Activated gamma-delta T cell (primary cell): ENCODE data around the gene FZD2.
"Not testable (repeated sequence)": the region's sequence is repeated elsewhere in the genome, so short reads cannot be mapped to it uniquely, and the experiment has no call there.

ENCODE experiments used
- DNase-seq: peaks from one replicate; lab custom pipeline; 2025; lab: John Stamatoyannopoulos, UW

Gene FZD2

GRCh38 chr17:44575403-44575802, 18.1 kb downstream of the FZD2 start:
- no peak for DNase-seq

- no peak for DNase-seq
Observed at GRCh38 chr17:44578947-44579346, 21.7 kb downstream of the FZD2 start.

DNA sequence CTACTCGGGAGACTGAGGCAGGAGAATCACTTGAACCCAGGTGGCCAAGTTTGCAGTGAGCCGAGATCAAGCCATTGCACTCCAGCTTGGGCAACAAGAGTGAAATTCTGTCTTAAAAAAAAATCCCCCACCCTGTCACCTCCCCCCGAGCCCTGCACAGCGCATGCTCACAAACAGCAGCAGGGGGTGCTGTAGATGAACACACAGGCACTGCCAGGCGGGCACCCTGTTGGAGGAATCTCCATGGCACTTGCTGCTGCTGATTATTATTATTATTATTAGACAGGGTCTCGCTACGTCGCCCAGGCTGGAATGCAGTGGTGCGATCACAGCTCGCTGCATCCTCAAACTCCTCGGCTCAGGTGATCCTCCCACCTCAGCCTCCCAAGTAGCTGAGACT, 24.6 kb downstream of the FZD2 start:
- no peak for DNase-seq

DNA sequence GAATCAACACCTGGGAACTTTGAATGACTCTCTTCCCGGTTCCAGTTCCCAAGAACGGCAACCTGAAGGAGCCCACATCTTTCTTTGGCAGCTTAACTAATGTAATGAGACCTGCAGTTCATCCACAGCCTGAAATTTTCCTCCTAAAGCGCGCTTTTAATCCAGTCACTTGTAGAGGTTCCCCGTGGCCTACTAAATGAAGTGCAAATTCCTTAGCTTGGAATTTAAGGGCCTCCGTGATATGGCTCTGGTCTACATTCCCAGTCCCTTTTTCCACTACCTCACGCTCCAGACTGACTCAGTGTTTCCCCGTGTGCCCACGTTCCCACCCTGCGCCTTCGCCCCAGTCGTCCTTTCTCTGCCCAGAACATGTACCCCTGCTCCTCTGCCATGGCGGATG, 27.2 kb downstream of the FZD2 start:
- DNase-seq = no peak

DNA sequence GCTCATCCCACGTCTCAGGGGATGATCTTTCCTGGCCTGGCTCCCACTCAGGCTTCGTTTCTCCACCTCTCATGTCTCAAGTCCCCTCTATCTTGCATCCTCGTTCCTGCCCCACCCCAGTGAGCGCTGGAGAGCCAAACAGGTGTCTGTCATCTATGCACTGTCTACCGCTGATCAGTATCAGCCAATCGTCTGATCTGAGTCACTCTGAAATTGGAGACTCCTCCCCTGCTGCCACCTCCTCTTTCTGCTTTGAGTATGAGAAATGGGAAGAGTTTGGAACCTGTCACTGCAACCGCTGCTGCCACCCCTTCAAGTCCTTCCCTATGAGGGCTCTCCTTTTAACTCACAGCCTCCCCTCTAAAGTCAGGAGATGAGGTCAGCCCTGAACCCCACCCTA, 28.0 kb downstream of the FZD2 start:
- no peak for DNase-seq

DNA sequence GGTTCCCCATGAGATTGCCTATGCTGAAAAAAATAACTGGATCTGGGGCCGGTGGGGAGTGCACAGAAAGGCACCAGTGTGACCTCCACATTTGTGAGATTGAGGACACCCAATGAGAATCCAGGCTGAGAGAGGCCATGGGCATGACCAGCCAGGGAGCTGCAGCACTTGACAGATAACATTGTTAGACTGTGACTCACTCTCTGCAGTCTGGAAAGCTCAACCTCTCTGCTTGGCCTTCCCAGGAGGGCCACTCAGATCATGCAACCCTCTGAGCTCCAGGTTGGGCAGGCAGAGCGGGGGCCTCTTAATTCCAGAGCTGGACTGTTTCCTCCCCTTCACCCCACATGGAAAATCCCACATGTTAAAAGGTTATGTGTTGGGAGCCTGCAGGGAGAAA, 30.1 kb downstream of the FZD2 start:
- no peak for DNase-seq

GRCh38 chr17:44589316-44590071, 32.2 kb downstream of the FZD2 start:
- no peak for DNase-seq

GRCh38 chr17:44590072-44590462, 32.8 kb downstream of the FZD2 start:
- not testable (repeated sequence) for DNase-seq

- DNase-seq = not testable (repeated sequence)
Observed at GRCh38 chr17:44590762-44591161, 33.5 kb downstream of the FZD2 start.

DNA sequence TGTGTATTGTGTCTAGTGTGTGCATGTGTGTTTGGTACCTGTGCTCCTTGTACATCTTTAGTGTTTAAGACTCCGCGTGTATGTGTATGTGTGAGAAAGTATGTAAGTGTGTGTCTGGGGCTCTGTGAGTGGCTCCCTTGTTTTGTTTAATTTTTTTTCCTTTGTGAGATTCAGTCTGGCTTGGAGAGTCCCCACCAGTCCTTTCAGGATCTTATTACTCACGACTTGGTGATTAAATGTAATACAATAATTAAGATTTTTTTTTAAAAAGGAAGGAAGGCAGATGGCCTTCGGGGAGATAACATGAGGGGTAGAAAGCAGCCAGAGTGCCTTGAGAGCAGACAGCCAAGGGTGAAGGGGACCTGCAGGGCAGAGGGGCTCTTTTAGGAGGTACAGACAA, 33.9 kb downstream of the FZD2 start:
- no peak for DNase-seq

DNA sequence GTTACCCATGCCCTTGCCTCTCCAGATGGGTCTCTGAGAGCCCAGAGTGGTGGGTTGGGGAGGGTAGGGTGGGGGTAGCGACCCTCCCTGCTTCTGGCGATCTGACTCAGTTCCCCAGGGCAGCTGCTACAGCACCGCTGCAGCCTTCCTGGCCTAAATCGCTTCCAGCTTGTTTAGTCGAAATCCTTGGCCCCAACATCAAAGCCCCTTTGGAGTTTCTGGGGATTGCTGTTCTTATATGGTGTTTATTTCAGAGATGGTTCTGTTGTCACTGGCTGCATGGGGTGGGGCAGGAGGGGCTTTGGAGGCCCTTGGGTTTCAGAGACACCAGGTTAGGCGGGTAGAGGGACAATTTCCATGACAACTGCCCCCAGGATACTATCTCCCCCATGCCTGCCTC, 35.9 kb downstream of the FZD2 start:
- no peak for DNase-seq

DNA sequence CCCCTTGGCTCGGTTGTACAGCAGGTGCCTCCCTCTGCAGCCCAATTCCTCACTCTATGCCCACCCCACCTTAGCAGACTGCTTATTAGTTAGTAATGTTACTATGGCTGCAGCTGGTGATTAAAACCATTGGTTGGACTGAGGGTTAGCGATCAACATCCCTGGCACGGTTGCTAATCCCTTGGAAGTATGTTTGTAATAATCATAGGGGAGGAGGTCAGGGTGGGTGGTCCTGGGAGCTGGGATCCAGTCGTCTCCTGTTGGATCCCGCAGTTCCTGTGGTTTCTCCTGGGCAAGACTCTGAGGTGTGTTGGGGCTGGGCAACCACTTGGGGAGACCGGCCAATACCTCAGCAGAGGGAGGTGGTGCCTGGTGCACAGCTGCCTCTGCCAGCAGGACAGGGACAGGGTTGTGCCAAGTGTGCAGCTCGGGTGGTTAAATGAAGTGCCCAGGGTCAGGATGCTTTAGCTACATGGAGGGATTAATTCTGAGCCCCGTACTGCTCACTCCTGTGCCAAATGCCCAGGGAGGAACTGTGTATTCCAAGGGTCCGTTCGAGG, 38.0 kb downstream of the FZD2 start:
- no peak for DNase-seq

DNA sequence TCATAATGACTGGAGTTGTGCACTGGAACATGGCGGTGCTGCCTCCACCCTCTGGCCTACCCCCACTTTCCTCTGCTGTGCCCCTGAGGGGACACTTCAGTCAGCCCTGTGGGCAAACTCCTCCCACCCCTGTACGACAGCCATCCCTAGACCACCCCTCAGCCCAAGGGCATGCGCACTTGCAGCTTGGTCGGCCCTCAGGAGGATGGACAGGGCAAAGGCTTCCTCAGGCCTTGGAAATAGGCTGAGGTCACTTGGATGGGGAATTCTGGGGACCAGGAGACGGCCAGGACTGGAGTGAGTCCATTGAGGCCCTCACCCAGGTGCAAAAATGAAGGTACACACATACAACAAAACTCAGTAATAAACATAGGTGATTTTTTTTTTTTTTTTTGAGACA, 41.0 kb downstream of the FZD2 start:
- no peak for DNase-seq

GRCh38 chr17:44598932-44599297, 41.6 kb downstream of the FZD2 start:
- DNase-seq = no peak

DNA sequence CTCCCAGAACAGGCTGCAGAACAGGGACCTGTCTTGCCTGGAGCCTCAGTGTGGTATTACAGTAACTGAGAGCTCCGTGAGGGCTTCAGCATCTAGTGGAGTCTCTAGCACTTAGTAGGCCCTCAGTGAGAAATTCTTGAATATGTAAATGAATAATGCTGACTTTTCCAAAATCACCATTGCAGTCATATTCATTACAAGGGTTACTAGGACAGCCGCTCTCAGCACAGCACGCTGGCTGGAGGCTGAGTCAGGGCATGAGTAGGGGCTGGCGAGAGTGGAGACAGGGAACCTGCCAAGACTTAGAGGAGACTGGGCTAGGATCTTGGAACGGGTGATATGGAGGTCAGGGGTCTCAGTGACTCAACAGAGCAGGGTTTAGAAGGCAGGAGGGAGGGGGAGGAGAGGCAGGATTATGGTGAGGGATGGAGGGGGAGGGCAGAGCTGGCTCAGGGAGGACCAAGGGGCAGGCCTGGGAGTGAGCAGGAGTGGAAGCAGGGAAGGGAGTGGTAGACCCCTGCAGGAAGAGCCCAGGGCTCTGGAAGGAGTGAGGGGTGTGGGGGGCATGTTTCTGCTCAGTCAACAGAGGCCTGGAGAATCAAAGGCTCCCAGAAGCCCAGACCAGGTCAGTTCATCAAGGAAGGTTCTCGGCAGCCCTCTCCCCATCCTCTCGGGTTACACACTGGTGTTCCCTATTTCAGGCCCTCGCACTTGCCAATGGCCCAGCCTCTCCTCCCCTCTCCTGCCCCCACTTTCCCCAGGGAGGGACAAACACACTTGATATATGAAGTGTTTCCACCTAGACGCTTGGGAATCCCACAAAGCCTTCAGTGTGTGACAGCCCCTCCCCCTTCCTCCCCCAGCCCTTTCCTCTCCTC, 42.3 kb downstream of the FZD2 start:
- no peak for DNase-seq

DNA sequence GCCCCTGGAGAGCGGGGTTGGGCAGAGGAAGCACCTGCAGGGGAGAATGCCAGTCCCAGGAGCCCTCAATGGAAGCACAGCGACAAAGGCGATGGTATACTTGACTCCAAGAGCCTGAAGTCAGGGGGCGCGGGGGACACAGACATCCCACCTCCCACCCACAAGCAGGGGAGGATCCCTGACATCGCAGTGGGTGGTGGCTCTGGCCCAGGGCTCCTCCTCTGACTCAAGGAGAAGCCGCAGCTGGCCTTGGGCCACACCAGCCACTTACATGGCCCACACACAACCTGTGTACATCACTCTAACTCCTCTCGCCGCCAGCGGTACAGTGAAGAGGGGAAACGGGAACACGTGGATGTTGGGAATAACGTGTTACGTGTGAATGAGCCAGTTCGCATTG, 44.3 kb downstream of the FZD2 start:
- no peak for DNase-seq

- no peak for DNase-seq
Observed at GRCh38 chr17:44601973-44602372, 44.7 kb downstream of the FZD2 start.

DNA sequence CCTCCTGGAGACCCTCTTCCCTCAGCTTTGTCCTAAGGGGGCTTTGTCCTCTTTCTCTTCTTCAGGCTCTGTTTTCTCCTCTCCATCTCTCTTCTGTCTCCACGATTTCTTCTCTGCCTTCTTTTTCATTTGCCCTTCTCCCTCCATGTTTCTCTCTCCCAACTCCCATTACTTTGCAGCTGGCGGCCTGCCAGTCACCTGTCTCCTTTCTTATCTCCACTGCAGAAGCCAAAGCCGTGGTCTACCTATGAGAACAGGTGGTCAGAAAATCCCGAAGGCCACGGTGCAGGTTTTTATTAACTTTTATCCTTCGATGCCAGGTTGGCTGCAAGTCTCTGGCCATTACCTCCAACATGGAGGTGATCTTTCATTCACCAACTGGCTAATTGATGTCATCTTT, 45.1 kb downstream of the FZD2 start:
- DNase-seq = no peak

DNA sequence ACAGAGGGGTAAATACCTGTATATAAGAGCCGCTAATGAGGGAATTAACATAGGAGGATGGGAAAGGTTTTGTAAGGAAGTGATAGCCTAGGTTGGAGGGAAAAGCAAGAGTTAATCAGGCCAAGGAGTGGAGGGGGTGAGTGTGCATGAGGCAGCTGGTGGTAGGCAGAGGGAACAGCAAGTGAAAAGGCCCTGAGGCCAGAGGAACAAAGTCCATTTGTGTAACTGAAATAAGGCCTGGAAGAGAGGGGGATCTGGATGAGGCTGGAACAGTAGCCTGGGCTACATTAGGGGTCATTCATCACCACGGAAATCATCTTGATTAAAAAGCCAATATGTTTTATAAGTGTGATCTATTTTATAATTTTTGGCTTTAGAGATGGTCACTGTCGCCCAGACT, 45.7 kb downstream of the FZD2 start:
- DNase-seq = no peak

DNA sequence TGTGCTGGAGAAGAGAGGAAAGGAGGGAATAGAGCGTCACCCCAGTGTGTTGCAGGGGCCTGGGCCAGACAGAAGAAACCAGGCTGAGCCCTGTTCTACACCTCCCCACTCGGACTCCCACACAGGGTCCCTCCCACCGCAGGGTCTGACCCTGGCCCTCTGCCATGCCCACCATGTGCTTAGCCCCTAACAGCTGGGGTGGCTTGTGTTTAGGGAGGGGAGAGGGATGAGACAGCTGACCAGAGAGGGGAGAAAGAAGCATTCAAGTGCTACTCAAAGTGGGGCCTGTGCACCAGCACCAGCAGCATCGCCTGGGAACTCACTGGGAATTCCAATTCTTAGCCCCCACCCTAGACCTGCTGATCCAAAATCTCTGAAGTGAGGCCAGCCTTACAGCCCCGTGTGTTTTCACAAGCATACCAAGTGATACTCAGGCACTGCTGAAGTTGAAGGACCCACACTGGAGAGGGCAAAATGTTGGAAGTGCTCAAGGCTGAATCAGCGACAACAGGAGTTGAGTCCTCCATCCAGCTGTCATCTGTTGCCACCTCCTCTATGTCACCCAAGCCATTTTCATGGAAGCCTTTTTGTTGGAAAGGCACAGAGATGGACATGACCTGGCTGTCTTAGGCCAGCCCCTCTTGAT, 47.0 kb downstream of the FZD2 start:
- DNase-seq = no peak

GRCh38 chr17:44604768-44605485, 47.6 kb downstream of the FZD2 start:
- DNase-seq = no peak

DNA sequence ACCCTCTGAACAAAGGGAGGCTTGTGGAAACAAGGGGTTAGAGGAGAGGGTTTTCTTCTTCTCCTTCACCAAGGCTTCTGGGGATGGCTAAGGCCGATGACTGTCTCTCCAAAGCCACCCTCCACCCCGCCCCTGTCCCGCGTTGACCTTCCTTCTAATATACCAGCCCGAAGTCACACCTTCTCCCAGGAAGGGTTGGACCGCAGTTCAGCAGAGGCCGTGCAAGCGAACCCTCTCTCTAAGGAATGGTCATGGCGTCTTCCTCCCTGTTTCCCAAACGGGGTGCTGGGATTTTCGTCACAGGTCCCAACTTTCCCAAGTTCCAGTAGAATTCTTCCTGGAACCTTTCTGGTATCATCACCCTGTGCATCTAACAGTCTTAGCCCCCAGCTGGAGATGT, 49.4 kb downstream of the FZD2 start:
- no peak for DNase-seq
